SU-DHL-6 (cell line): ENCODE results near the gene ALCAM.

Experiments used
- H2AFZ ChIP-seq: fragments of 200-600 bp; sonication (generic); 2 replicates; pipeline ENCODE4 v1.6.1; 2014; ENCODE audit warnings: low read depth, mild to moderate bottlenecking, moderate library complexity, mixed read lengths, antibody characterized with exemption, low read length; ENCODE audit not compliant: severe bottlenecking
- H3F3A ChIP-seq: fragments of 200-600 bp; shearing (Covaris generic); 2 replicates; pipeline ENCODE4 v1.6.0; 2016; ENCODE audit warnings: antibody characterized with exemption, mild to moderate bottlenecking; ENCODE audit not compliant: insufficient read depth
- H3K27ac ChIP-seq: fragments of 200-600 bp; sonication (generic); 2 replicates; pipeline ENCODE4 v1.5.1; 2016; ENCODE audit warnings: low read depth, mild to moderate bottlenecking, low read length, moderate library complexity, mixed read lengths
- H3K27me3 ChIP-seq: fragments of 200-600 bp; sonication (generic), shearing (Covaris generic); 2 replicates; pipeline ENCODE4 v1.6.0; 2014; ENCODE audit warnings: mild to moderate bottlenecking, low read length
- H3K36me3 ChIP-seq: fragments of 200-600 bp; sonication (generic); 2 replicates; pipeline ENCODE4 v1.6.1; 2014; ENCODE audit warnings: mild to moderate bottlenecking, low read length, mixed read lengths
- H3K4me2 ChIP-seq: fragments of 300-600, 200-600 bp; shearing (Covaris generic), sonication (generic); 2 replicates; pipeline ENCODE4 v1.6.0; 2014; ENCODE audit warnings: low read length, low read depth, mild to moderate bottlenecking; ENCODE audit not compliant: poor library complexity, severe bottlenecking
- H3K4me3 ChIP-seq: fragments of 200-600 bp; sonication (generic); 2 replicates; pipeline ENCODE4 v1.5.1; 2014; ENCODE audit warnings: antibody characterized with exemption, low read length, mild to moderate bottlenecking, mixed read lengths; ENCODE audit not compliant: insufficient read depth, poor library complexity, severe bottlenecking
- H3K79me2 ChIP-seq: fragments of 200-600 bp; sonication (generic); 2 replicates; pipeline ENCODE4 v1.6.1; 2014; ENCODE audit warnings: mild to moderate bottlenecking, low read length, moderate library complexity; ENCODE audit not compliant: insufficient read depth
- H3K9ac ChIP-seq: fragments of 200-600 bp; sonication (generic); 2 replicates; pipeline ENCODE4 v1.7.0; 2014; ENCODE audit warnings: mild to moderate bottlenecking, low read length
- H3K9me2 ChIP-seq: fragments of 200-600 bp; sonication (generic); replicated peaks from 2 replicates; pipeline ENCODE4 v1.6.1; 2014; ENCODE audit warnings: low read length; ENCODE audit not compliant: insufficient read depth
- H3K9me3 ChIP-seq: fragments of 200-600 bp; sonication (generic); 2 replicates; pipeline ENCODE4 v1.6.1; 2014; ENCODE audit warnings: low read length, mixed read lengths; ENCODE audit not compliant: insufficient read depth
- H4K20me1 ChIP-seq: fragments of 200-600 bp; sonication (generic); 2 replicates; pipeline ENCODE4 v1.6.1; 2014; ENCODE audit warnings: low read depth, mild to moderate bottlenecking, antibody characterized with exemption, low read length, moderate library complexity, mixed read lengths
- CTCF ChIP-seq: fragments of 200-600 bp; sonication (generic); IDR thresholded peaks from one replicate; pipeline ENCODE4 v1.5.1; 2017; ENCODE audit warnings: antibody characterized with exemption, mild to moderate bottlenecking, low read length, moderate library complexity; ENCODE audit not compliant: insufficient read depth, poor library complexity, severe bottlenecking
- EZH2phosphoT487 ChIP-seq: fragments of 200-600 bp; sonication (generic), shearing (Covaris generic); conservative IDR thresholded peaks from 2 replicates; pipeline ENCODE4 v1.6.1; 2018; ENCODE audit warnings: mild to moderate bottlenecking, antibody characterized with exemption, low read length, moderate library complexity, mixed read lengths

The ALCAM gene

GRCh38 chr3:105427332-105427731 is 60.6 kb downstream of the ALCAM start:
- no peaks in the 10 kb centered on the region for H3F3A ChIP-seq
- H2AFZ ChIP-seq: no peak overlapping the region
- no peaks in the 10 kb centered on the region for H3K27me3 ChIP-seq
- peaks cover 64% of the 10 kb centered on the region for H3K79me2 ChIP-seq
- H3K9ac ChIP-seq: no peak overlapping the region
- TF ChIP-seq CTCF (no peak), EZH2phosphoT487 (no peak)
- no peak overlapping the region for H3K27ac ChIP-seq
- no peaks in the 10 kb centered on the region for H3K36me3 ChIP-seq
- H3K9me3 ChIP-seq: no peaks in the 10 kb centered on the region
- no peak overlapping the region for H3K4me2 ChIP-seq
- no peak overlapping the region for H3K4me3 ChIP-seq
- H3K9me2 ChIP-seq: no peaks in the 10 kb centered on the region
- H4K20me1 ChIP-seq: no peaks in the 10 kb centered on the region

- no peak overlapping the region for H3K4me2 ChIP-seq
- no peak overlapping the region for H2AFZ ChIP-seq
- H3K36me3 ChIP-seq: no peaks in the 10 kb centered on the region
- no peaks in the 10 kb centered on the region for H4K20me1 ChIP-seq
- no peak overlapping the region for H3K4me3 ChIP-seq
- no peaks in the 10 kb centered on the region for H3K9me3 ChIP-seq
- no peak overlapping the region for H3K9ac ChIP-seq
- H3K9me2 ChIP-seq: no peaks in the 10 kb centered on the region
- H3K79me2 ChIP-seq: peaks cover 55% of the 10 kb centered on the region
- H3K27me3 ChIP-seq: no peaks in the 10 kb centered on the region
- no peak overlapping the region for H3K27ac ChIP-seq
- no peaks in the 10 kb centered on the region for H3F3A ChIP-seq
- TF ChIP-seq CTCF: no peak
- no peak for TF ChIP-seq EZH2phosphoT487
Observed at GRCh38 chr3:105429034-105429762, 62.5 kb downstream of the ALCAM start.

- Histone ChIP-seq H3K9me2 (no peaks in the 10 kb centered on the region), H3K27me3 (no peaks in the 10 kb centered on the region), H3K9ac (no peak overlapping the region), H3K27ac (no peak overlapping the region), H3K4me3 (no peak overlapping the region), H3K36me3 (no peaks in the 10 kb centered on the region), H3K79me2 (peaks cover 50% of the 10 kb centered on the region), H3K4me2 (no peak overlapping the region), H4K20me1 (no peaks in the 10 kb centered on the region), H3F3A (no peaks in the 10 kb centered on the region), H2AFZ (no peak overlapping the region), H3K9me3 (no peaks in the 10 kb centered on the region; the same call in 1 of the 2 replicates)
- TF ChIP-seq CTCF (no peak), EZH2phosphoT487 (no peak)
Observed at GRCh38 chr3:105430455-105430854, 63.7 kb downstream of the ALCAM start.
